Stimulated activated memory B cell treated with anti-CD40 and anti-IgM and Interleukin-4, amounts not matched to agents 10 μg/mL and 1 μg/mL and 100 μg/mL, for 72 hours (primary cell): Measurements from ENCODE around the gene VPREB3.
A peak's percentile ranks its signal among the peaks of the same experiment; 100 is the strongest.

Experiments used
- ATAC-seq: fragments of 150-1000 bp; cut with Tn5 transposase; 2 replicates; pipeline ENCODE4 v1.10.0; 2021
- H3K27ac Mint-ChIP-seq: one replicate; pipeline ENCODE4 v1.8.0; 2022; ENCODE audit warnings: mild to moderate bottlenecking, mixed read lengths
- H3K27me3 Mint-ChIP-seq: one replicate; pipeline ENCODE4 v1.8.0; 2022; ENCODE audit warnings: mixed read lengths
- H3K36me3 Mint-ChIP-seq: one replicate; pipeline ENCODE4 v1.8.0; 2022; ENCODE audit warnings: mixed read lengths
- H3K4me1 Mint-ChIP-seq: one replicate; pipeline ENCODE4 v1.8.0; 2022; ENCODE audit warnings: mixed read lengths
- H3K4me3 Mint-ChIP-seq: one replicate; pipeline ENCODE4 v1.8.0; 2022; ENCODE audit warnings: mild to moderate bottlenecking, moderate library complexity, mixed read lengths
- H3K9me3 Mint-ChIP-seq: one replicate; pipeline ENCODE4 v1.8.0; 2022; ENCODE audit warnings: mixed read lengths

Gene VPREB3

GRCh38 chr22:23754220-23754919 is at the start of gene VPREB3:
Gene VPREB3 (minus strand): TSS chr22:23754425. CDS start chr22:23754363, 62 bp downstream.
- no peaks in the 10 kb centered on the region for H3K36me3 Mint-ChIP-seq
- peaks cover 74% of the 10 kb centered on the region for H3K4me1 Mint-ChIP-seq
- H3K4me3 Mint-ChIP-seq: peak within 1 kb of the TSS; percentile 91
- H3K9me3 Mint-ChIP-seq: no peaks in the 10 kb centered on the region
- H3K27ac Mint-ChIP-seq: peak within 1 kb of the TSS; percentile 95
- no peaks in the 10 kb centered on the region for H3K27me3 Mint-ChIP-seq
- no peak for ATAC-seq

- no peak for ATAC-seq
- no peaks in the 10 kb centered on the region for H3K27me3 Mint-ChIP-seq
- H3K36me3 Mint-ChIP-seq: peaks cover 68% of the 10 kb centered on the region
- no peaks in the 10 kb centered on the region for H3K9me3 Mint-ChIP-seq
- peaks cover 90% of the 10 kb centered on the region for H3K4me1 Mint-ChIP-seq
- H3K4me3 Mint-ChIP-seq: peak overlapping the region; percentile 88
- H3K27ac Mint-ChIP-seq: peak overlapping the region; percentile 94
These were observed 49.0 kb upstream of the VPREB3 start for GRCh38 chr22:23803001-23803819.

- H3K27me3 Mint-ChIP-seq: no peaks in the 10 kb centered on the region
- peaks cover 89% of the 10 kb centered on the region for H3K4me1 Mint-ChIP-seq
- no peaks in the 10 kb centered on the region for H3K9me3 Mint-ChIP-seq
- H3K27ac Mint-ChIP-seq: peak overlapping the region; percentile 94
- peak overlapping the region; percentile 88 for H3K4me3 Mint-ChIP-seq
- no peak for ATAC-seq
- H3K36me3 Mint-ChIP-seq: peaks cover 66% of the 10 kb centered on the region
These were observed 47.7 kb upstream of the VPREB3 start for GRCh38 chr22:23801886-23802377.

GRCh38 chr22:23801238-23801821 is 47.1 kb upstream of the VPREB3 start:
- peak; percentile 10 for ATAC-seq
- Mint-ChIP-seq H3K36me3 (peaks cover 67% of the 10 kb centered on the region), H3K4me3 (peak overlapping the region; percentile 88), H3K27ac (peak overlapping the region; percentile 94), H3K4me1 (peaks cover 87% of the 10 kb centered on the region), H3K27me3 (no peaks in the 10 kb centered on the region), H3K9me3 (no peaks in the 10 kb centered on the region)

GRCh38 chr22:23800297-23801237 is 46.3 kb upstream of the VPREB3 start:
- H3K27ac Mint-ChIP-seq: peak overlapping the region; percentile 94
- no peaks in the 10 kb centered on the region for H3K27me3 Mint-ChIP-seq
- H3K36me3 Mint-ChIP-seq: peaks cover 65% of the 10 kb centered on the region
- ATAC-seq: peak; percentile 89
- H3K9me3 Mint-ChIP-seq: no peaks in the 10 kb centered on the region
- peaks cover 81% of the 10 kb centered on the region for H3K4me1 Mint-ChIP-seq
- H3K4me3 Mint-ChIP-seq: peak overlapping the region; percentile 88

GRCh38 chr22:23796461-23796860 is 42.2 kb upstream of the VPREB3 start:
- peak overlapping the region; percentile 76 for H3K27ac Mint-ChIP-seq
- peaks cover 55% of the 10 kb centered on the region for H3K36me3 Mint-ChIP-seq
- no peak for ATAC-seq
- no peak overlapping the region for H3K4me3 Mint-ChIP-seq
- peaks cover 56% of the 10 kb centered on the region for H3K4me1 Mint-ChIP-seq
- no peaks in the 10 kb centered on the region for H3K9me3 Mint-ChIP-seq
- H3K27me3 Mint-ChIP-seq: no peaks in the 10 kb centered on the region

- peak overlapping the region; percentile 50 for H3K27ac Mint-ChIP-seq
These were observed 39.1 kb upstream of the VPREB3 start for GRCh38 chr22:23793326-23793725.

GRCh38 chr22:23791738-23792645 is 37.8 kb upstream of the VPREB3 start:
- H3K9me3 Mint-ChIP-seq: no peaks in the 10 kb centered on the region
- peaks cover 41% of the 10 kb centered on the region for H3K4me1 Mint-ChIP-seq
- H3K27me3 Mint-ChIP-seq: no peaks in the 10 kb centered on the region
- H3K36me3 Mint-ChIP-seq: peaks cover 47% of the 10 kb centered on the region
- ATAC-seq: no peak
- no peak overlapping the region for H3K4me3 Mint-ChIP-seq
- H3K27ac Mint-ChIP-seq: peak overlapping the region; percentile 50

More at GRCh38 chr22:23793326-23793725, 39.1 kb upstream of the VPREB3 start:
- H3K36me3 Mint-ChIP-seq: peaks cover 53% of the 10 kb centered on the region
- H3K4me3 Mint-ChIP-seq: no peak overlapping the region
- H3K27me3 Mint-ChIP-seq: no peaks in the 10 kb centered on the region
- H3K9me3 Mint-ChIP-seq: no peaks in the 10 kb centered on the region
- H3K4me1 Mint-ChIP-seq: peaks cover 43% of the 10 kb centered on the region
- ATAC-seq: no peak

- peaks cover 43% of the 10 kb centered on the region for H3K4me1 Mint-ChIP-seq
- H3K27ac Mint-ChIP-seq: no peak overlapping the region
- H3K9me3 Mint-ChIP-seq: no peaks in the 10 kb centered on the region
- H3K4me3 Mint-ChIP-seq: no peak overlapping the region
- peaks cover 38% of the 10 kb centered on the region for H3K36me3 Mint-ChIP-seq
- no peaks in the 10 kb centered on the region for H3K27me3 Mint-ChIP-seq
- no peak for ATAC-seq
These were observed 36.9 kb upstream of the VPREB3 start for GRCh38 chr22:23790819-23791737.

GRCh38 chr22:23789638-23790037 is 35.4 kb upstream of the VPREB3 start:
- Mint-ChIP-seq H3K27me3 (no peaks in the 10 kb centered on the region), H3K4me3 (no peak overlapping the region), H3K4me1 (peaks cover 43% of the 10 kb centered on the region), H3K27ac (peak overlapping the region; percentile 60), H3K9me3 (no peaks in the 10 kb centered on the region), H3K36me3 (peaks cover 33% of the 10 kb centered on the region)
- no peak for ATAC-seq

- Mint-ChIP-seq H3K36me3 (peaks cover 28% of the 10 kb centered on the region), H3K27ac (peak overlapping the region; percentile 60), H3K9me3 (no peaks in the 10 kb centered on the region), H3K4me3 (peak overlapping the region; percentile 55), H3K27me3 (no peaks in the 10 kb centered on the region), H3K4me1 (peaks cover 43% of the 10 kb centered on the region)
- ATAC-seq: no peak
These were observed 34.9 kb upstream of the VPREB3 start for GRCh38 chr22:23789121-23789520.

- Mint-ChIP-seq H3K9me3 (no peaks in the 10 kb centered on the region), H3K36me3 (peaks cover 19% of the 10 kb centered on the region), H3K27ac (peak overlapping the region; percentile 86), H3K4me1 (peaks cover 37% of the 10 kb centered on the region), H3K4me3 (peak overlapping the region; percentile 87), H3K27me3 (no peaks in the 10 kb centered on the region)
- ATAC-seq: no peak
These were observed 33.7 kb upstream of the VPREB3 start for GRCh38 chr22:23787910-23788309.

- H3K4me3 Mint-ChIP-seq: peak overlapping the region; percentile 87
- no peaks in the 10 kb centered on the region for H3K27me3 Mint-ChIP-seq
- no peaks in the 10 kb centered on the region for H3K9me3 Mint-ChIP-seq
- peak overlapping the region; percentile 86 for H3K27ac Mint-ChIP-seq
- H3K4me1 Mint-ChIP-seq: peaks cover 34% of the 10 kb centered on the region
- peak; percentile 29 for ATAC-seq
- H3K36me3 Mint-ChIP-seq: peaks cover 16% of the 10 kb centered on the region
These were observed 33.3 kb upstream of the VPREB3 start for GRCh38 chr22:23787600-23787896.
